ENCODE results near the gene CYBC1. TPM values are rescaled to one million over a fixed set of nuclear protein-coding genes. Genes with fewer than 3 reads are reported as not detected.

The CYBC1 gene
- total and polyA plus RNA-seq, 2 experiments from 2014 or later, result 61.9 to 76.6 TPM

GRCh38 chr17:82490512-82491195 lies 40.1 kb upstream of the CYBC1 start:
- no peaks in the 10 kb centered on the region for H3K9me3 ChIP-seq (ENCODE audit: low read depth)
- H3K4me2 ChIP-seq, result no peak overlapping the region
- no peak overlapping the region for H3K4me3 ChIP-seq
- no peaks in the 10 kb centered on the region for H3K4me1 ChIP-seq (ENCODE audit: insufficient read depth)
- H3K36me3 ChIP-seq (replicated peaks; ENCODE audit: insufficient read depth, low read depth), result no peaks in the 10 kb centered on the region
- 95% methylated on average over 25 of the region's 25 CpGs for WGBS (ENCODE audit: low lambda C conversion rate, missing lambda C conversion rate)
- H3K79me2 ChIP-seq, result no peaks in the 10 kb centered on the region
- DNase-seq (ENCODE audit: low spot score), result no peak
- TF ChIP-seq EZH2phosphoT487 (IDR thresholded peaks at IDR 0.05; ENCODE audit: low read depth, severe bottlenecking, unreplicated experiment) (no peak), EZH2 (IDR thresholded peaks at IDR 0.05; ENCODE audit: borderline replicate concordance) (no peak)
- TF ChIP-seq, protein P1, sequence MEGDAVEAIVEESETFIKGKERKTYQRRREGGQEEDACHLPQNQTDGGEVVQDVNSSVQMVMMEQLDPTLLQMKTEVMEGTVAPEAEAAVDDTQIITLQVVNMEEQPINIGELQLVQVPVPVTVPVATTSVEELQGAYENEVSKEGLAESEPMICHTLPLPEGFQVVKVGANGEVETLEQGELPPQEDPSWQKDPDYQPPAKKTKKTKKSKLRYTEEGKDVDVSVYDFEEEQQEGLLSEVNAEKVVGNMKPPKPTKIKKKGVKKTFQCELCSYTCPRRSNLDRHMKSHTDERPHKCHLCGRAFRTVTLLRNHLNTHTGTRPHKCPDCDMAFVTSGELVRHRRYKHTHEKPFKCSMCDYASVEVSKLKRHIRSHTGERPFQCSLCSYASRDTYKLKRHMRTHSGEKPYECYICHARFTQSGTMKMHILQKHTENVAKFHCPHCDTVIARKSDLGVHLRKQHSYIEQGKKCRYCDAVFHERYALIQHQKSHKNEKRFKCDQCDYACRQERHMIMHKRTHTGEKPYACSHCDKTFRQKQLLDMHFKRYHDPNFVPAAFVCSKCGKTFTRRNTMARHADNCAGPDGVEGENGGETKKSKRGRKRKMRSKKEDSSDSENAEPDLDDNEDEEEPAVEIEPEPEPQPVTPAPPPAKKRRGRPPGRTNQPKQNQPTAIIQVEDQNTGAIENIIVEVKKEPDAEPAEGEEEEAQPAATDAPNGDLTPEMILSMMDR (IDR thresholded peaks at IDR 0.05; ENCODE audit: poor library complexity), result no peak
- no peak overlapping the region for H3K27ac ChIP-seq
- no peaks in the 10 kb centered on the region for H4K20me1 ChIP-seq (ENCODE audit: insufficient read depth, poor library complexity, severe bottlenecking)
- no peaks in the 10 kb centered on the region for H3K27me3 ChIP-seq
- H2AFZ ChIP-seq, result no peak overlapping the region
- H3K9me2 ChIP-seq (replicated peaks; ENCODE audit: insufficient read depth), result no peaks in the 10 kb centered on the region

DNA sequence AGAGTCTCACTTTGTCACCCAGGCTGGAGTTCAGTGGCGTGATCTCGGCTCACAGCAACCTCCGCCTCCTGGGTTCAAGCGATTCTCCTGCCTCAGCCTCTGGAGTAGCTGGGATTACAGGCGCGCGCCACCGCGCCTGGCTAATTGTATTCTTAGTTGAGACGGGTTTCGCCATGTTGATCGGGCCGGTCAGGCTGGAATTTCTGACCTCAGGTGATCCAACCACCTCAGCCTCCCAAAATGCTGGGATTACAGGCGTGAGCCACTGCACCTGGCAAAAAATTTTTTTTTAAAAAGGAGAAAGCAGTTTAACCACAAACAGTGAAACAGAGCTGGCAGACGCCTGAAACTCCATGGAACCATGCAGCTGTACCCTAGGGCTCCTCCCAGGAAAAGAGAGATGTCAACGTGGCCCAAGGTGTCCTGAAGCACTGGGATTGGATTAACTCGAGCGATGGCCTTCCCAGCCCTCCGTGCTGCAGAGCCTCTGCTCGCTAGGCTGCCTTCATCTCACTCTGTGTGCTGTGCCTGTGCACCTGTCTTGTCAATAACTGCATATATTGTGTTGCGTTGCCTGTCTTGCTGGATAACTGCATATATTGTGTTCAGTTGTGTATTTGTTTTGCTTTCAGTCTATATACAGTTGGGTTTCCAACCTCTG lies 39.4 kb upstream of the CYBC1 start:
- H4K20me1 ChIP-seq (ENCODE audit: insufficient read depth, poor library complexity, severe bottlenecking), result no peaks in the 10 kb centered on the region
- no peak overlapping the region for H2AFZ ChIP-seq
- no peaks in the 10 kb centered on the region for H3K4me1 ChIP-seq (ENCODE audit: insufficient read depth)
- H3K36me3 ChIP-seq (replicated peaks; ENCODE audit: insufficient read depth, low read depth), result no peaks in the 10 kb centered on the region
- WGBS (ENCODE audit: low lambda C conversion rate, missing lambda C conversion rate), result 94% methylated on average over 21 of the region's 21 CpGs
- no peak overlapping the region for H3K4me3 ChIP-seq
- H3K4me2 ChIP-seq, result no peak overlapping the region
- no peaks in the 10 kb centered on the region for H3K27me3 ChIP-seq
- H3K79me2 ChIP-seq, result no peaks in the 10 kb centered on the region
- TF ChIP-seq EZH2phosphoT487 (IDR thresholded peaks at IDR 0.05; ENCODE audit: low read depth, severe bottlenecking, unreplicated experiment) (no peak), EZH2 (IDR thresholded peaks at IDR 0.05; ENCODE audit: borderline replicate concordance) (no peak)
- TF ChIP-seq, protein P1 (IDR thresholded peaks at IDR 0.05; ENCODE audit: poor library complexity), result no peak
- H3K27ac ChIP-seq, result no peak overlapping the region
- no peak for DNase-seq (ENCODE audit: low spot score)
- H3K9me3 ChIP-seq (ENCODE audit: low read depth), result no peaks in the 10 kb centered on the region
- H3K9me2 ChIP-seq (replicated peaks; ENCODE audit: insufficient read depth), result no peaks in the 10 kb centered on the region

- H3K4me2 ChIP-seq, result no peak overlapping the region
- H3K4me3 ChIP-seq, result no peak overlapping the region
- H3K79me2 ChIP-seq, result no peaks in the 10 kb centered on the region
- no peaks in the 10 kb centered on the region for H4K20me1 ChIP-seq (ENCODE audit: insufficient read depth, poor library complexity, severe bottlenecking)
- H3K27me3 ChIP-seq, result no peaks in the 10 kb centered on the region
- WGBS (ENCODE audit: low lambda C conversion rate, missing lambda C conversion rate), result 86% methylated on average over 8 of the region's 8 CpGs
- no peaks in the 10 kb centered on the region for H3K9me2 ChIP-seq (replicated peaks; ENCODE audit: insufficient read depth)
- no peaks in the 10 kb centered on the region for H3K9me3 ChIP-seq (ENCODE audit: low read depth)
- H2AFZ ChIP-seq, result no peak overlapping the region
- H3K36me3 ChIP-seq (replicated peaks; ENCODE audit: insufficient read depth, low read depth), result no peaks in the 10 kb centered on the region
- DNase-seq (ENCODE audit: low spot score), result no peak
- TF ChIP-seq, protein P1 (IDR thresholded peaks at IDR 0.05; ENCODE audit: poor library complexity), result no peak
- no peak for TF ChIP-seq EZH2phosphoT487 (IDR thresholded peaks at IDR 0.05; ENCODE audit: low read depth, severe bottlenecking, unreplicated experiment)
- TF ChIP-seq EZH2 (IDR thresholded peaks at IDR 0.05; ENCODE audit: borderline replicate concordance), result no peak
- H3K4me1 ChIP-seq (ENCODE audit: insufficient read depth), result no peaks in the 10 kb centered on the region
- H3K27ac ChIP-seq, result no peak overlapping the region
Observed at GRCh38 chr17:82489117-82489516, 38.6 kb upstream of the CYBC1 start.

Measured in hepatocyte (in vitro differentiated cells).